ENCODE measurements around the gene MROH9.

MROH9 gene

GRCh38 chr1:170985406-170985805 lies 50.1 kb downstream of the MROH9 start:
- Histone ChIP-seq H3K36me3 (replicated peaks; ENCODE audit: insufficient read depth, low read length) (no peaks in the 10 kb centered on the region), H2AFZ (ENCODE audit: low read length) (no peak overlapping the region), H4K20me1 (ENCODE audit: insufficient read depth, low read length) (no peaks in the 10 kb centered on the region), H3K4me1 (ENCODE audit: low read length) (no peaks in the 10 kb centered on the region), H3K4me2 (ENCODE audit: low read depth, low read length) (no peak overlapping the region), H3K9me3 (replicated peaks; ENCODE audit: insufficient read depth, low read length) (no peaks in the 10 kb centered on the region), H3K27ac (ENCODE audit: low read length) (no peak overlapping the region), H3K9ac (ENCODE audit: low read length) (no peak overlapping the region), H3F3A (ENCODE audit: insufficient read depth, low read length) (no peaks in the 10 kb centered on the region), H3K4me3 (ENCODE audit: low read length) (no peak overlapping the region), H3K9me2 (replicated peaks; ENCODE audit: insufficient read depth, low read length) (no peaks in the 10 kb centered on the region), H3K27me3 (replicated peaks; ENCODE audit: insufficient read depth, low read length) (no peaks in the 10 kb centered on the region), H3K79me2 (ENCODE audit: low read length) (no peaks in the 10 kb centered on the region)
- TF ChIP-seq EZH2phosphoT487 (IDR thresholded peaks at IDR 0.05; ENCODE audit: low read length) = no peak
- no peak for TF ChIP-seq CTCF (IDR thresholded peaks at IDR 0.05; ENCODE audit: low read length)
- TF ChIP-seq EZH2 (optimal IDR thresholded peaks at IDR 0.05; ENCODE audit: low read depth, low read length) = no peak
- DNase-seq = no peak

GRCh38 chr1:170986901-170987300 lies 51.6 kb downstream of the MROH9 start:
- no peaks in the 10 kb centered on the region for H3K4me1 ChIP-seq (ENCODE audit: low read length)
- H2AFZ ChIP-seq (ENCODE audit: low read length) = no peak overlapping the region
- H3K79me2 ChIP-seq (ENCODE audit: low read length) = no peaks in the 10 kb centered on the region
- H3K27ac ChIP-seq (ENCODE audit: low read length) = no peak overlapping the region
- DNase-seq = no peak
- no peaks in the 10 kb centered on the region for H4K20me1 ChIP-seq (ENCODE audit: insufficient read depth, low read length)
- H3K9me3 ChIP-seq (replicated peaks; ENCODE audit: insufficient read depth, low read length) = no peaks in the 10 kb centered on the region
- H3K9ac ChIP-seq (ENCODE audit: low read length) = no peak overlapping the region
- no peak overlapping the region for H3K4me3 ChIP-seq (ENCODE audit: low read length)
- H3K9me2 ChIP-seq (replicated peaks; ENCODE audit: insufficient read depth, low read length) = no peaks in the 10 kb centered on the region
- no peaks in the 10 kb centered on the region for H3K36me3 ChIP-seq (replicated peaks; ENCODE audit: insufficient read depth, low read length)
- no peak overlapping the region for H3K4me2 ChIP-seq (ENCODE audit: low read depth, low read length)
- no peaks in the 10 kb centered on the region for H3F3A ChIP-seq (ENCODE audit: insufficient read depth, low read length)
- no peak for TF ChIP-seq EZH2 (optimal IDR thresholded peaks at IDR 0.05; ENCODE audit: low read depth, low read length)
- TF ChIP-seq EZH2phosphoT487 (IDR thresholded peaks at IDR 0.05; ENCODE audit: low read length) = no peak
- TF ChIP-seq CTCF (IDR thresholded peaks at IDR 0.05; ENCODE audit: low read length) = no peak
- H3K27me3 ChIP-seq (replicated peaks; ENCODE audit: insufficient read depth, low read length) = no peaks in the 10 kb centered on the region

DNA sequence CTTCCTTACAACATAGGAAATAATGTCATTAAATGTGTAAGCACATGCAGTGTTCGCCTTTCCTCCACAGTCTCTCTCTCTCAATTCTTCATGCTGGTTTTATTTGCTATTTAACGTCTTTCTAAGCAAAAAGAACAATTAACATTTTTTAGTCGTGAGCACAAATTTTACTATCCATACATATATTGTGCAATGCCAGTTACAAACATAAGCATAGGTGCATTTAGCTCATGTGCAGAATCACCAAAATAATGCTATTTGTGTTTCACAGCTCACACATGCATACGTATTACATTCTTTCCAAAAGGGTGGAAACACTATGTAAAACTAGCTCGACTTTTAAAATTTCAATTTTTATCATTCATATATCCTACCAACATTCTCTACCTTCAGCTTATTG lies 52.1 kb downstream of the MROH9 start:
- H3K4me2 ChIP-seq (ENCODE audit: low read depth, low read length) = no peak overlapping the region
- TF ChIP-seq CTCF (IDR thresholded peaks at IDR 0.05; ENCODE audit: low read length) (no peak), EZH2phosphoT487 (IDR thresholded peaks at IDR 0.05; ENCODE audit: low read length) (no peak), EZH2 (optimal IDR thresholded peaks at IDR 0.05; ENCODE audit: low read depth, low read length) (no peak)
- no peaks in the 10 kb centered on the region for H4K20me1 ChIP-seq (ENCODE audit: insufficient read depth, low read length)

More for the DNA sequence above, 52.1 kb downstream of the MROH9 start:
- no peaks in the 10 kb centered on the region for H3K9me3 ChIP-seq (replicated peaks; ENCODE audit: insufficient read depth, low read length)
- no peaks in the 10 kb centered on the region for H3K36me3 ChIP-seq (replicated peaks; ENCODE audit: insufficient read depth, low read length)
- no peaks in the 10 kb centered on the region for H3K27me3 ChIP-seq (replicated peaks; ENCODE audit: insufficient read depth, low read length)
- H3F3A ChIP-seq (ENCODE audit: insufficient read depth, low read length) = no peaks in the 10 kb centered on the region
- no peaks in the 10 kb centered on the region for H3K9me2 ChIP-seq (replicated peaks; ENCODE audit: insufficient read depth, low read length)
- no peak for DNase-seq
- H3K79me2 ChIP-seq (ENCODE audit: low read length) = no peaks in the 10 kb centered on the region
- H3K27ac ChIP-seq (ENCODE audit: low read length) = no peak overlapping the region
- H3K4me3 ChIP-seq (ENCODE audit: low read length) = no peak overlapping the region
- H2AFZ ChIP-seq (ENCODE audit: low read length) = no peak overlapping the region
- H3K9ac ChIP-seq (ENCODE audit: low read length) = no peak overlapping the region
- no peaks in the 10 kb centered on the region for H3K4me1 ChIP-seq (ENCODE audit: low read length)
